Stimulated activated CD8-positive, alpha-beta memory T cell treated with anti-CD3 and anti-CD28 coated beads, Interleukin-7, amount 100 ng/mL, for 1 hour (primary cell): ENCODE measurements around the gene TFPI.
"Not testable (repeated sequence)": the region's sequence is repeated elsewhere in the genome, so short reads cannot be mapped to it uniquely, and the experiment has no call there.

Source experiments
- DNase-seq, 2 donors: peaks; one replicate each; pipeline ENCODE4 v3.0.0-alpha.2; 2020; ENCODE audit warnings: low read depth in 2 of 2

Gene TFPI

DNA sequence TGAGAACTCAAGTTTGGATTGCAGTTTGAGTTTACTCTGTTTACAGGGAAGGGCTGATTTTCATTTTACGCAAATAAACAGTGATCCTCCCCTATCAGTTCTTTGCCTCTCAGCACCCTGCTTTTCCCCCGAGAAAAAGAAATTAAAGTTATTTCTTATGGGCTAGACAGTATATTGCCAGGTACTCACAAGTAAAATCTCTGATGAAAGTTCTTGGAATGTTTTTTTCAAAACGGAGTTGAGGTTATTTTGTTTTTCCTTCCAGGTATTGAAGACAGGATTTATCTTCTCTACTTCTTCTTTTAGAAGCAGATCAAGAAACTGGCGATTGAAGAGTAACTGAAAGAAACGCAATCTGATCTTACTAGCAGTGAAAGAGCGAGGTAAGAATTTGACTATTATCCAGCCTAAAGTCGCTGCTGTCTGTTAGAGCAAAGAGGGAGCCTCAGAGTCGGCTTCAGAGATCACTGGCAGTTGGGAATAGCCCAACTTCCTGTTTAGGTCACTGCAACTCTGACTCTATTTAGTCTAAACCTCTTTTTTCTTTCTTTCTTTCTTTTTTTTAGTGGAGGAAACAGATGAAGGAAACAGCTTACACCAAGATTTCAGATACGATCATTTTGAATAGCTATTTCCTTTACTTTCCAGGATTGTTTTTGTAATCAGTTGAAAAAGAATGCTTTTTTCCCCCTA is at the start of gene TFPI:
TSS of gene TFPI (minus strand) at position 425 of the 693 bp plus-strand sequence. CDS start 50,667 bp downstream, outside the sequence.
- no peak for DNase-seq

DNA sequence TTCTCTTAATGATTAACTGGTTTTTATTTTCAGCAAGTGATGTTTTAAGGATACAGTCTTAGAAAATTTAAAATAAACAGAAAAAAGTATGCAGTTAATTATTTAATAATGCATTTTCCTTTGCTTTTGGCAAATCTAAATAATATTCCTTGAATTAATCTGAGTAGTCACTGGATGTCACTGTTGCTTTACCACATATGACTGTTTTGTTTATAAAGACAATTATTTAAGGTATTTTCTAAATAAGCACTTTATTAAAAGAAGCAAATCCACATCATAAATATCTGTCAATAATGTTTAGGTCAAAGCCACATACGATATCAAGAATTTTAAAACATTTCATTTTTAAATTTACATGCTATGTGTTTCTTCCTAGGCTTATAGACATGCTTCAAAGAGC is 40.6 kb upstream of the TFPI start:
- DNase-seq = no peak

DNA sequence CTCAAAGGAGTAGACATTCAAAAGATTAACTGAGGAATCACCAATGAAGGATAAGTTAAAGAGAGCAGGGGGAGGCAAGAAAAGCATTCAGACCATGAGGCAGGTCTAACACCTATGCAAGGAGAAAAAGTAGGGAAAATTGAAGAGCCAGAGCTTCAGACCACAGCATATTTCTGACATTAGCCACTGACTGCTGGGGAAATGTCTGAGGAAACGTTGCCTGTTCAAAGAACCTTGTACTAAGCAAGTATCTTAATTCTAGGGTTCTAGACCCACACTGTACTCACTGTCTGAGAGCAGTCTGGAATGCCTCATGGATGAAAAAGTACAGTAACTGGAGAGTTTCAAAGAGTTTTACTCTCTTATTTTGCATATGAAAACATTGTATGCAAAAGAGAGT is 39.5 kb upstream of the TFPI start:
- DNase-seq = no peak

DNA sequence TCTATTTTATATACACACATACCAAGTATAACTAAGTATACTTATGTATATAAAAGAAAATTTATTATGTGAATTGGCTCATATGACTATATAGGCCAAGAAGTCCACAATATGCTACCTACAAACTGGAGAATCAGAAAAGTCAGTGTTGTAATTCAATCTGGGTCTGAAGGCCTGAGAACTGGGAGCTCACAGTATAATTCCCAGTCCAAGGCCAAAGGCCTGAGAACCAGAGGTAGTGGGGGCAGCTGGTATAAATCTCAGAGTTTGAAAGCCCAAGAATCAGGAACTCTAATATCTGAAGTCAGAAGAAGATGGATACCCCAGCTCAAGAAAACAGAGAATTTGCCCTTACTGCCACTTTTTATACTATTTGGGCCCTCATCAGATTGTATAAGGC is 38.9 kb upstream of the TFPI start:
- DNase-seq = no peak

DNA sequence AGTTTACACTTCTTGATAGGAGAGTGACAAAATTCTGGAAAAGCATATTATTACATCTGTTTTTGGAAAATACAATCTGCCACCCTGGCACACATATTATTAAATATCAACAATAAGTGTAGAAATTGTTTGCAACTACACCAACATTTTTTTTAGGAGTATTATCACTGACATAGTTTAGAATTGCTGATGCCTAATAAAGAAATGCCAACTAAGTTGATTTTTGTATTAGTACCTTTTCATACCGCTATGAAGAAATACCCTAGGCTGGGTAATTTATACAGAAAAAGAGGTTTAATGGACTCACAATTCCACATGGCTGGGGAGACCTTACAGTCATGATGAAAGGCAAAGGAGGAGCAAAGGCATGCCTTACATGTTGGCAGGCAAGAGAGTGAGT is 35.9 kb upstream of the TFPI start:
- no peak for DNase-seq

DNA sequence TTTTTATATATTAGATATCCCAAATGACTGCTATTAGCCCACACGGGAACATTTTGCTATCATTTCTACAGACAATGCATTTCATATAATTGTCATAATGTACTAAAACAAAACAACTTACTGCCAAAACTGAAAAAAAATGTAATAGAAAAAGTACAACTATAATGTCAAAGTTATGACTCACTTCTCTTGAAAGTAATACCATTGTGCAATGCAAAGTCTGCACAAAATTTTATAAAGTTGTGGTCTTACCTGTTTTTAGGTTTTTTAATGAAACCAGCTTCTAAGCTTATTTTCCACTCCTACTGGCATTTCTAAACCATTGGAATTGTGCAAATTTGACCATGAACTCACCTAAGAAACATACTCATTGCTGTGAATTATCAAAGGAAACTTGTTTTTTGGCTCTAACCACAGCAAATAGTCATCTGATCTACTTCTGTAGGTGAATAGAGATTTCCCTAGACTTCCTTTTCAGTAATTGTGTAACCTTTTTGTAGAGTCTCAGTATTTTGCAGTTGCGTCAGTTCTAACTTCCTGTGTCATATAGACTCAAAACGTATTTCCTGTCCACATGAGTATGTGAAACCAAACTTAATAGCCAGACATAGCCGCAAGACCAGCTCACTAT is 31.9 kb upstream of the TFPI start:
- DNase-seq = no peak

DNA sequence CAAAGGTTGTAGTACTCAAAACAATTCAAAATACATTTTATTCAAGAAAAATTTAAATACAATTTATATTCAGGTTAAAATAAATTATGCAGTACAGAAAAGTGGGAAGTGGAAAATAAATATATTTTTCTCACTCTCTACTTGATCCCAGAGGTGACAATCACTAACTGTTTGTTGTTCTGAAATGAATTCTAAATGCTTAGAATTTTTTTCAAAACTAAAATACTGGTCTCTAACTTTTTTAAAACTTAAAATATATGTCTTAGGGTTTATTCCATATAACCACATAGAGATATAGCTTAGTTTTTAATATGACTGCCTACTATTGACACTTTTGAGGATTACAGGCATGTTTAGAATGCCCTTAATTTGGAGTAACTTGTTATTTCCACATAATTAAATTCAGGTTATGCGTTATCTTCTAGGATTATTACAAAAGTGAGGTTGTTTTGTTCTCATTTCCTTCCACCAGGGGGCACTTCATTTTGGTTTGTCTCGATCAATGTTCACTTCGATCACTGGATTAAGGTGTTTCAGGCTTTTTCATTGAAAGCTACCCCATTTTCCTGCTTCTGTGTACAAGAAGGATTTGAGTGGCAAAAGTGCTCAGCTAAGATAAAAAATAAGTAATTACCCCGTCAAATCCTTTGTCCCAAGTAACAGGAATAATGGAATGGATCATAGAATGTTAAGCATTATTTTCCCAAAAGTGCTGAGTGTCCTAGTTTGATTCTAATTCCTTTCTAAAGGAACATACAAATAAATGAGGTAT is 27.1 kb upstream of the TFPI start:
- no peak for DNase-seq

DNA sequence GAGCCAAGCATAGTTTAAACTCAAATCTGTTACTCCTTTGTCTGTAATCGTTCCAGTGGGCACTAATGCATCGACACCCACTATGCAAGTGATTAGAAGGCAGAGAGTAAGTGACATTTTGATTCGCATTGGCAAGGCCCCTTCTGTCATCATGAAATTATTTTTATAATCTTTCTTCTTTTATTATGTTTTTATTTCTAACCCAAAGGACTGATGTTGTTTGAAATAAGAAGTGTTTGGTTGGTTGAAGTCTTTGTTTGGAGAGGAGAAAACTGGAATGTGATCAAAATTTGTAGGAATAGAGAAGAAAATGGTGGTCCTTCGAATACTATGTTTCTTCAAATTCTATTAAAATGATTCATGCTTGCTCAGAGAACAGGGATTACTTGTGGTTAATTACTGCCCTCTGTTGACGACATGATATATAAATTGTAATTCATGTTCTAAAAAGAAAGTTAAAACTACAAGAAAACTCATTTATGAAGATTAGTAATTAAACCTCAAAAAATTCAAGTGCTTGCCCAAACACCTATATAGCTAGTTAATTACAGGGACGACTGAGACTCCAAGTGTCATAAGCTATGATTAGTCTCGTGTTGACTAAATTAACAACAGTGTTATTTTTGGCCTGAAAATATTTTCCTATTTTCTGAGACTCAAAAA is 26.4 kb upstream of the TFPI start:
- DNase-seq = no peak

DNA sequence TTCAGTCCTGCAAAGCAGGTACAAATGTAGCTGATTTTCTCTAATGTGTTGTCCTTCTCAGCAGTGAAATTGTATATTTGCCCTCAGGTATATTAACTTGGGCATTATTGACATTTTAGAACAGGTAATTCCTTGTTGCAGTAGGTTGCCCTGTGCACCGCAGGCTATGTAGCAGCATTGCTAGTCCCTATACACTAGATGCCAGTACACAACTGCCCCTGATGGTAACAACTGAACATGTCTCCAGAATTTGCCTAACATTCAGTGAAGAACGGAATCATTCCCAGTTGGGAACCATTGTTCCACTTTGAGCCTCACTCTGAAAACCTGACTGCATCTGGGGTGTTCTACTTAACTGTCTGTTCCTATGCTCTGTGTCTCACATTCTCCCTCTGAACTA is 23.1 kb upstream of the TFPI start:
- DNase-seq = no peak

DNA sequence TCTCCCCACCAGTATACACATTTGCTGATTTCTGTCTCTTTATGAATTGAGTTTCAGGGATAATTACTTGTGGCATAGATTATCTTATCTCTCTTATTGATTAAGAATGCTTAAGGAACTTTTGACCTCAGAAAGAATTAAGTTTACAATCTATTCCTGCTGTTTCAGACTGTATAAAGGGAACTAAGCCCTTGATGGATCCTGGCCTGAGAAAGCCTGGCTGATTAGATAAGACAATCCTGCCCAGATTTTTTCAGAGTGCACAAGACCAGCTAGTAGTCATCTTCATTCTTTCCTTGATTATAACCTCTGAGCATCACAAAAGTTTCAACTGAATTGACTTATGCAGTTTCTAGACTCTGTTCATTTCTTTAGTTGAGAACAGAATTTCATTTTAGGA is 22.7 kb upstream of the TFPI start:
- no peak for DNase-seq

DNA sequence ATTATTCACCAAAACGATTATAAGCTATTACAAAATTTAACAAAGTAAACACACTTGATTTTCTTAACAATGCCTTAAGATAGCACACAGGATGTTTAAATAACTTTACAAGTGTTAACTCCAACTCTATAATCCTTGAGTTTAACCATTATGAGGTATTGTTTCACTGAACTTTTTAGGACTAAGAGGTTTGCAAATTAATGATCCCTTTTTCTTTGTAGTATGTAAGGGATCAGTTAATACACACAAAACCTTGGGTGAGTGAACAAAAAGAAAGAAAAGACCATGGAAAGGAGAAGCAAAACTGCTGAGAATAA is 21.5 kb upstream of the TFPI start:
- DNase-seq = no peak

DNA sequence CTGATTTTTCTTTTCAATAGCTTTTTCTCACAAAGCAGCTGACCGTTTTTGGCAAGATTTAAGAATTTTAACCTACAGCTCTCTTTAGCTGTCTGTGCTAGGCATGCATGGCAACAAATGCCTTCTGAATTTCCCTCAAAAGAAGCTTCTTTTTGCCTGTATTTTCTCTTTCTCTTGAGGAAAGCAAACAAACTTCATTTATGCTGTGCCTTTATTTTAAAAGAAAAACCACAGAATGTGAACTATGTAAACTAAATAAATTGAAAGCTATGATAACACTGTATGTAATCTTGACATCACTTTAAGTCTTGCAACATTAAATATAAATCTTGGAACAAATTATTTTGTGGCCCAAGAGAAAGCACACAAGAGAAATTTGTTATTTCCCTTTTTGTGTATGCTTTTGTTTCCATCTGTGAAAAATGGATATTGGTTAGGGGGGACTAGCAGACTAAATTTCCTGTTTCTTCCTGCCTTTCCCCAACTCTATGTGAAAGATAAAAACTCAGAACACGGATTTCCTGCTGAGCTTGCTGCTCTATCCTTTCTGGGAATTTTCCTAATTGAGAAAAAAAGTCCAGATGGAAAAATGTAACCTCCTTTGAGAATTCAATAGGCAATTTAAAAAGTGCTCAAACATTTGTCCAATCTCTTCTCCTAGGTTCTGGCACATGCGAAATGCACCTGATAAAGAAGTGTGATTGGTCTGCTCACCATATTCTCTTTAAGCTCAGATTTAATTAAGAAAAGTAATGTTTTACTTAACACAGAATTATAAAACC is 20.9 kb upstream of the TFPI start:
- DNase-seq = no peak

DNA sequence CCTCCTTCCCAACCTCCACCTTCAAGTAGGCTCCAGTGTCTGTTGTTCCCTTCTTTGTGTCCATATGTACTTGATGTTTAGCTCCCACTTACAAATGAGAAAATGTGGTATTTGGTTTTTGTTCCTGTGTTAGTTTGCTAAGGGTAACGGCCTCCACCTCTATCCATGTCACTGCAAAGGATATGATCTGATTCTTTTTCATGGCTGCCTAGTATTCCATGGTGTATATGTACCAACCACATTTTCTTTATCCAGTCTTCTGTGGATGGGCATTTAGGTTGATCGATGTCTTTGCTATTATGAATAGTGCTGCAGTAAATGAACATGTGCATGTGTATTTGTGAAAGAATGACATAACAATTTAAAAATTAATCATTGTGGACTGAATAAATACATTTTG is 19.5 kb upstream of the TFPI start:
- DNase-seq = no peak

DNA sequence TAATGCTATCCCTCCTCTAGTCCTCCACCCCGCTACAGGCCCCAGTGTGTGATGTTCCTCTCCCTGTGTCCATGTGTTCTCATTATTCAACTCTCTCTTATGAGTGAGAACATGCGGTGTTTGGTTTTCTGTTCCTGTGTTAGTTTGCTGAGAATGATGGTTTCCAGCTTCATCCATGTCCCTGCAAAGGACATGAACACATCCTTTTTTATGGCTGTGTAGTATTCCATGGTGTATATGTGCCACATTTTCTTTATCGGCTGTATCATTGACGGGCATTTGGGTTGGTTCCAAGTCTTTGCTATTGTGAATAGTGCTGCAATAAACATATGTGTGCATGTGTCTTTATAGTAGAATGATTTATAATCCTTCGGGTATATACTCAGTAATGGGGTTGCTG is 17.8 kb upstream of the TFPI start:
- not testable (repeated sequence) for DNase-seq

DNA sequence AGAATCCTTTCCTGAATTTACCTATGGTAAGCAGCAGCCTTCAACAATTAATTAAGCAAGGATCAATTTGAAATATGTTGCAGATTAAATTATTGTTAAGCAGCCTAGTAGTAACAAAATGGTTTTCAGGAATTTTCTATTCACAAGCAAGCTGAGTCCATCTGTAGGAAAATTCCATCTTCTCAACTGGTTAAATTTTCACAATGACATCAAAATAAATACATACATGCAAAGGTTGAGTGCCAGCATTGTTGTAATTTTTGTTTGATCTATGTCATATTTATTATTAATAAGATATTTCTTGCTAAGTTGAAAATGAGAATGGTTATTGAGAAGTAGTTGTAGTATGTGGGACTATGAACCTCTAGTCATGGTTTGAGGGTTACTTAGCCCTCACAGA is 15.3 kb upstream of the TFPI start:
- DNase-seq = no peak

DNA sequence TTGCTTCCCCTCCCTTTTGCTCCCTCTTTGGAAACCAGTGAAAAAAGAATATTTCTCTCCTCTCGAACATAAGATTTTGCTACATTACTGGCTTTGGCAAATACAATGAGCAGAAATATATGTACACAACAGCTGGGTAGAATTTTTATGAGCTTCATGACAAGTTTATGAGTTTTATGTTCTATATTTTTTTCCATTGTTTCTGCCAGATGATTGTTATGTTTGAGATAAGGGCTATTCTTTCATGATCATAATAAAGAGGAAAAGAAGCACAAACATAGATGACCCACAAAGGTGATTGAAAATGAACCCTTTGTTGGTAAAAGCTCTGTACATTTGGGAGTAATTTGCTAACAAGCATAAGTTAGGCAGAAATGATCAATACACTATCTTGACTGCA is 14.8 kb upstream of the TFPI start:
- no peak for DNase-seq

DNA sequence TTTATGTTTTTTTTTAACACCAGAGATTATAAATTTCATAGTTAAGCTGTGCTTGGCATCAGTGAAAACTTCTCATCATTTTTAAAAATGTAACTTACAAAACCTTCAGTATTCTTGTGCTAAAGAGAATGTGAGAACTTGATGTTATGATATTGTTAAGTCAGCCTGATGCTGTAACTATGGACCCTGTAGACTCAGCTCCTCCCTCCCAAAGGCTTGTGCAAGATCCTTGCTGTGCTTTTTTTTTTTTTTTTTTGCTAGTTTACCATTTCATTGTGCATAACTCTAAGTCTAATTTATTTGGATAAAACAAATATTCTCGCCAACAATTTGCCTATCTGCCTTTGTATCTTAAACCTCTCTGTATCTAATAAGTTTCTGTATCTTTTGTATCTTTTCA is 12.9 kb upstream of the TFPI start:
- DNase-seq = no peak

DNA sequence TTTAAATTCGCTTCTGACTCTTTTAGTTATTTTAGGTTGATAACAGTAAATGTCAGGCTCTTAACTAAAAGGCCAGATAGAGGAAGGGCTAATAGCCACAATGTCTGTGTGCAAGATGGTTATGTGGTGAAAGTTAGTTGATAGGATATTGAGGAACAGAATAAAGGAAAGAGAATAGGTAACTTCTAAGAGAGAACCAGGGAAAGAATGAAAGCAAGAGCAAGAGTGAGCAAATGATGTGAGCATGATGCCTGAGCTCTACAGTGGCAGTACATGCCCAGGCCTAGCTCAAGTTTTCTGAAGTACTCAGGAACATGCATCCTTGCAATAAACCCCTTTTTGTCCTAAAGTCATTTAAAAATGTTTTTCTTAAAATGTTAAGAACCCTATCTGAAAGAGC is 12.5 kb upstream of the TFPI start:
- DNase-seq = no peak

DNA sequence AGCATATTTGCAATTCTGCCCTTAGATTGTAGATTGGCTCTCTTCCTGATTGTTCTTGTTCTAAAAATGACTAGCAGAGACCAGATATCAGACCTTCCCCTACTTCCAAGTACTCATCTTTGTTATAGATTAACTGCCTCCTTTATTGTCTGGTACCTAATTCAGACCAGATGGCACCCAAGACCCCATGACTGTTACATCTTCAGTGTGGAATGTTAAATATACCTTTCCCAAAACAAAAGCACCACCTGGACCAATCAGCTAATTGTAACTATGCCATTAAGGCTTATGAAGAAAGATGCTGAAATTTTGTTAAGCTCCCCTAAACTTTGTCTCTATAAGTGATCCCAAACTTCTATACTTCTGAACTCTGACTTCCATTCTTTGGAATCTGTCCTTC is 12.0 kb upstream of the TFPI start:
- no peak for DNase-seq

DNA sequence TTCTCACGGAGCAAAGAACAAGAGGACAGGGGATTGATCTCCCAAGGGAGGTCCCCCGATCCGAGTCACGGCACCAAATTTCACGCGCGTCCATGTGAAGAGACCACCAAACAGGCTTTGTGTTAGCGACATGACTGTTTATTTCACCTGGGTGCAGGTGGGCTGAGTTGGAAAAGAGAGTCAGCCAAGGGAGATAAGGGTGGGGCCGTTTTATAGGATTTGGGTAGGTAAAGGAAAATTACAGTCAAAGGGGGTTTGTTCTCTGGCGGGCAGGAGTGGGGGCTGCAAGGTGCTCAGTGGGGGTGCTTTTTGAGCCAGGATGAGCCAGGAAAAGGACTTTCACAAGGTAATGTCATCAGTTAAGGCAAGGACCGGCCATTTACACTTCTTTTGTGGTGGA is 11.4 kb upstream of the TFPI start:
- not testable (repeated sequence) for DNase-seq

DNA sequence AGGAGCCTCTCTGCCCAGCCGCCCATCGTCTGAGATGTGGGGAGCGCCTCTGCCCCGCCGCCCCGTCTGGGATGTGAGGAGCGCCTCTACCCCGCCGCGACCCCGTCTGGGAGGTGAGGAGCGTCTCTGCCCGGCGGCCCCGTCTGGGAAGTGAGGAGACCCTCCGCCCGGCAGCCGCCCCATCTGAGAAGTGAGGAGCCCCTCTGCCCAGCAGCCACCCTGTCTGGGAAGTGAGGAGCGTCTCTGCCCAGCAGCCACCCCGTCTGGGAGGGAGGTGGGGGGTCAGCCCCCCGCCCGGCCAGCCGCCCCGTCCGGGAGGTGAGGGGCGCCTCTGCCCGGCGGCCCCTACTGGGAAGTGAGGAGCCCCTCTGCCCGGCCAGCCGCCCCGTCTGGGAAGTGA is 2.3 kb upstream of the TFPI start:
- DNase-seq = not testable (repeated sequence)

DNA sequence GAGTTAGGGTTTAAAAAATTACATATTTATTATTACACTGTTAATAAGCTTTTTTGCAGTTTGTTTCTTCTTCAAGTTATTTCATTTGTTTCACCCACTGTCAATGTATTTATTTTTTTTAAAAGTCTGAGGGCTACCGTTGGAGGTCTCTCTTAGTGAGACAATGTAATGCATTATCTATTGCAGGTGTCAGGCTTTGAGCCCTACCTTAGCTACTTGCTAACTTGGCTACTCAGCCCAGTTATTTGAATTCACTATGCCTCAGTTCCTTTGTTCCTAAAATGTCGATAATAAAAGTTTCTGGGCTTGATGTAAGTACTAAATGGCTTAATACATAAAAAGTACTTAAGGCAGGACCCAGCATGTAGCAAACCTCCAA is 458 bp upstream of the TFPI start:
- no peak for DNase-seq
